Fibroblast of lung (primary cell): Measurements from ENCODE around the gene STK16. TPM values are rescaled to one million over a fixed set of nuclear protein-coding genes. Genes with fewer than 3 reads are reported as not detected.

ENCODE experiments used
- DNase-seq, 2 donors: peaks; one replicate each; pipeline versions ENCODE4 v3.0.0 to v3.0.0-alpha.2; 2010; ENCODE audit warnings: low read depth in 2 of 2
- H2AFZ ChIP-seq: 2 replicates; pipeline ENCODE4 v1.5.1; 2012; ENCODE audit warnings: low read length, control low read depth, inconsistent platforms
- H3K27ac ChIP-seq: 2 replicates; pipeline ENCODE4 v1.5.1; 2011; ENCODE audit warnings: low read length, control low read depth; ENCODE audit not compliant: insufficient read depth
- H3K27me3 ChIP-seq: 2 replicates; pipeline ENCODE4 v1.5.1; 2011; ENCODE audit warnings: mild to moderate bottlenecking, low read length; ENCODE audit not compliant: control insufficient read depth, insufficient read depth
- H3K36me3 ChIP-seq: 2 replicates; pipeline ENCODE4 v1.5.1; 2011; ENCODE audit warnings: low read length; ENCODE audit not compliant: control insufficient read depth, insufficient read depth
- H3K4me1 ChIP-seq: 2 replicates; pipeline ENCODE4 v1.5.1; 2011; ENCODE audit warnings: low read length; ENCODE audit not compliant: control insufficient read depth, insufficient read depth; ENCODE audit errors: extremely low read depth
- H3K4me2 ChIP-seq: 2 replicates; pipeline ENCODE4 v1.5.1; 2011; ENCODE audit warnings: low read length, control low read depth; ENCODE audit not compliant: insufficient read depth; ENCODE audit errors: extremely low read depth
- H3K4me3 ChIP-seq, 4 experiments: fragments of 200-600 bp in 1 of 4; sonication (generic) in 1 of 4; replicated peaks in 1 of 4; 2 replicates each; pipeline ENCODE4 v1.5.1; 2011 to 2016; ENCODE audit warnings: low read length in 4 of 4, low read depth in 3 of 4, mild to moderate bottlenecking in 3 of 4, control low read depth in 2 of 4, inconsistent platforms in 1 of 4, mixed read lengths in 1 of 4; ENCODE audit not compliant: insufficient read depth in 1 of 4; ENCODE audit errors: control extremely low read depth in 1 of 4
- H3K79me2 ChIP-seq: 2 replicates; pipeline ENCODE4 v1.5.1; 2012; ENCODE audit warnings: mild to moderate bottlenecking, low read length, inconsistent platforms; ENCODE audit not compliant: control insufficient read depth, insufficient read depth
- H3K9ac ChIP-seq: 2 replicates; pipeline ENCODE4 v1.5.1; 2011; ENCODE audit warnings: mild to moderate bottlenecking, low read length, control low read depth; ENCODE audit not compliant: insufficient read depth
- H3K9me3 ChIP-seq: 2 replicates; pipeline ENCODE4 v1.5.1; 2012; ENCODE audit warnings: low read depth, low read length; ENCODE audit not compliant: control insufficient read depth, insufficient read depth
- H4K20me1 ChIP-seq: 2 replicates; pipeline ENCODE4 v1.5.1; 2011; ENCODE audit warnings: low read length; ENCODE audit not compliant: control insufficient read depth, insufficient read depth; ENCODE audit errors: extremely low read depth
- CTCF ChIP-seq, 2 donors: IDR thresholded peaks in 1 of 2; conservative IDR thresholded peaks in 1 of 2; 1 replicate in 1 of 2; 2 replicates in 1 of 2; pipeline ENCODE4 v1.5.1; 2011 to 2012; ENCODE audit warnings: low read length in 2 of 2, control low read depth in 1 of 2, inconsistent platforms in 1 of 2, low read depth in 1 of 2, mild to moderate bottlenecking in 1 of 2
- EZH2 ChIP-seq: IDR thresholded peaks from 2 replicates; pipeline ENCODE4 v1.5.1; 2012; ENCODE audit warnings: low read length, control low read depth, mild to moderate bottlenecking; ENCODE audit errors: missing control alignments
- polyA plus RNA-seq, 2 donors: library from polyadenylated mRNA; depleted of rRNA in 1 of 2; stranded (reverse) in 1 of 2; unstranded in 1 of 2; fragments of >200 nt; gene quantifications; 2 replicates each; pipeline ENCODE4 v1.2.1, GENCODE V29; 2011 to 2012; ENCODE audit warnings: missing spikeins in 1 of 2
- total RNA-seq: library from RNA; depleted of rRNA; stranded (reverse); fragments of >200 nt; gene quantifications from 2 replicates; pipeline ENCODE4 v1.2.1, GENCODE V29; 2014

The STK16 gene
- total and polyA plus RNA-seq, 2 donors (not counting 1 experiment from before 2014, with no cell fraction given), result 30.7 to 35.7 TPM

- H3K79me2 ChIP-seq, result no peaks in the 10 kb centered on the region
- peak overlapping the region; percentile 75 for H3K4me2 ChIP-seq
- H3K36me3 ChIP-seq, result no peaks in the 10 kb centered on the region
- no peaks in the 10 kb centered on the region for H3K9me3 ChIP-seq
- H3K9ac ChIP-seq, result no peak overlapping the region
- H3K27me3 ChIP-seq, result peaks cover 7% of the 10 kb centered on the region
- peak overlapping the region; percentile 44 for H2AFZ ChIP-seq
- TF ChIP-seq EZH2 (no peak), CTCF (conservative IDR thresholded peaks at IDR 0.05 in 1 of 2, IDR thresholded peaks at IDR 0.05 in 1 of 2; ENCODE audit: low read depth in 1 of 2, low read length in 2 of 2) (no peak)
- peak overlapping the region; percentile 53 for H3K27ac ChIP-seq
- H4K20me1 ChIP-seq, result no peaks in the 10 kb centered on the region
- peak overlapping the region in 1 of 4 experiments; percentile 2 for H3K4me3 ChIP-seq
- H3K4me1 ChIP-seq, result peaks cover 23% of the 10 kb centered on the region
- peak; percentile 42 to 89 for DNase-seq
Measured at GRCh38 chr2:219274361-219274921, 29.2 kb downstream of the STK16 start.

- peak overlapping the region; percentile 52 for H3K9ac ChIP-seq
- no peak overlapping the region for H3K4me3 ChIP-seq
- H3K36me3 ChIP-seq, result peaks cover 18% of the 10 kb centered on the region
- H3K4me2 ChIP-seq, result peak overlapping the region; percentile 75
- TF ChIP-seq EZH2, result no peak
- TF ChIP-seq CTCF (conservative IDR thresholded peaks at IDR 0.05 in 1 of 2, IDR thresholded peaks at IDR 0.05 in 1 of 2; ENCODE audit: low read depth in 1 of 2, low read length in 2 of 2), result peak; percentile 95 to 96
- H3K27me3 ChIP-seq, result no peaks in the 10 kb centered on the region
- no peaks in the 10 kb centered on the region for H4K20me1 ChIP-seq
- H3K4me1 ChIP-seq, result peaks cover 29% of the 10 kb centered on the region
- peak overlapping the region; percentile 91 for H3K27ac ChIP-seq
- peak overlapping the region; percentile 88 for H2AFZ ChIP-seq
- H3K9me3 ChIP-seq, result no peaks in the 10 kb centered on the region
- peak; percentile 73 to 76 for DNase-seq
- H3K79me2 ChIP-seq, result peaks cover 8% of the 10 kb centered on the region
Measured at GRCh38 chr2:219277703-219278654, 32.7 kb downstream of the STK16 start.

DNA sequence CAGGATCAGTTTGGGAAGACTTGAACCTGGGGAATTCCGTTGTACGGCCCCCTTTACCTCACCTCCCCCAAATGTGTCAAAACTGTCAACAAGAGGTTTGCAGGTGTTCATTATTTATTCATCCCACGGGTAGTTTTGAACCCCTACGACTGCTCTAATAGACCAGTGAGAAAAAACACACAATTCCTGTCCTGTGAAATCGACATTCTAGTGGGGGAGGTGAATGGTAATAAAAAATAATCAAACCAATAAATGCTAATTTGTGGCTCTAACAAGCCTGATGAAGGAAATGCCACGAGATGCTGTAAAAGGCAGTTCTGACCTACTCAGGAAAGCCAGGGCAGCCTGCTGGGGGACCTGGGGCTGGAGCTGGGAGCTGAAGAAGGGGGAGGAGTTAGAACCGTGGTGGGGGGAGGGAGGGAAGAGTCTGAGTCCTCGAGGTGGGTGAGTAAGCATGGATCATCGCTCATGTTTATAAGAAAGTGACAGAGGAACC is 33.4 kb downstream of the STK16 start:
- Histone ChIP-seq H3K9me3 (no peaks in the 10 kb centered on the region), H3K4me3 (peak overlapping the region in 3 of 4 experiments; percentile 27 to 37 (median 30)), H3K4me1 (peaks cover 29% of the 10 kb centered on the region), H3K9ac (peak overlapping the region; percentile 52), H3K4me2 (peak overlapping the region; percentile 75), H3K36me3 (peaks cover 23% of the 10 kb centered on the region), H3K79me2 (peaks cover 8% of the 10 kb centered on the region), H2AFZ (no peak overlapping the region), H3K27ac (peak overlapping the region; percentile 91), H3K27me3 (no peaks in the 10 kb centered on the region), H4K20me1 (no peaks in the 10 kb centered on the region)
- DNase-seq, result no peak
- TF ChIP-seq EZH2, result no peak
- no peak for TF ChIP-seq CTCF (conservative IDR thresholded peaks at IDR 0.05 in 1 of 2, IDR thresholded peaks at IDR 0.05 in 1 of 2; ENCODE audit: low read depth in 1 of 2, low read length in 2 of 2)
